ENCODE results near the gene HNRNPA2B1.
"Not testable (repeated sequence)": the region's sequence is repeated elsewhere in the genome, so short reads cannot be mapped to it uniquely, and the experiment has no call there.

Gene HNRNPA2B1

DNA sequence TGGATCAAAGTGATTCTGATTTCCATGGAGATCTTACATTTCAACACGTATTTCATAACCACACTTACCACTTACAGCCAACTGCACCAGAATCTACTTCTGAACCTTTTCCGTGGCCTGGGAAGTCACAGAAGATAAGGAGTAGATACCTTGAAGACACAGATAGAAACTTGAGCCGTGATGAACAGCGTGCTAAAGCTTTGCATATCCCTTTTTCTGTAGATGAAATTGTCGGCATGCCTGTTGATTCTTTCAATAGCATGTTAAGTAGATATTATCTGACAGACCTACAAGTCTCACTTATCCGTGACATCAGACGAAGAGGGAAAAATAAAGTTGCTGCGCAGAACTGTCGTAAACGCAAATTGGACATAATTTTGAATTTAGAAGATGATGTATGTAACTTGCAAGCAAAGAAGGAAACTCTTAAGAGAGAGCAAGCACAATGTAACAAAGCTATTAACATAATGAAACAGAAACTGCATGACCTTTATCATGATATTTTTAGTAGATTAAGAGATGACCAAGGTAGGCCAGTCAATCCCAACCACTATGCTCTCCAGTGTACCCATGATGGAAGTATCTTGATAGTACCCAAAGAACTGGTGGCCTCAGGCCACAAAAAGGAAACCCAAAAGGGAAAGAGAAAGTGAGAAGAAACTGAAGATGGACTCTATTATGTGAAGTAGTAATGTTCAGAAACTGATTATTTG, 15.3 kb downstream of the HNRNPA2B1 start:
- no peak for DNase-seq (ENCODE audit: low spot score)

GRCh38 chr7:26184281-26185101, 16.1 kb downstream of the HNRNPA2B1 start:
- not testable (repeated sequence) for DNase-seq (ENCODE audit: low spot score)

- DNase-seq (ENCODE audit: low spot score), result no peak
These were observed 16.8 kb downstream of the HNRNPA2B1 start for GRCh38 chr7:26183545-26184280.

DNA sequence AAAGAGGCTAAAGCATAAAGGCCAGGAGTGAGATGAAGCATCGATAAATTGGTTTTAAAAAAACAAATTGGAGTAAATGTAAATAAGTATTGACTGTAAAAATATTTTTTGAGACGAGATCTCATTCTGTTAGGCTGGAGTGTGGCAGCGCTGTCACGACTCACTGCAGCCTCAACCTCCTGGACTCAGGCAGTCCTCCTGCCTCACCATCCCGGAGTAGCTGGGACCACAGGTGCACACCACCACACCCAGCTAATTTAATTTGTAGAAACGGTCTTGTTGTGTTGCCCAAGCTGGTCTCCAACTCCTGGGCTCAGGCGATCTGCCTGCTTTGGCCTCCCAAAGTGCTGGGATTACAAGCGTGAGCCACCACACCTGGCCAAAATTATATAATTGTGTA, 17.8 kb downstream of the HNRNPA2B1 start:
- DNase-seq (ENCODE audit: low spot score), result no peak

- no peak for DNase-seq (ENCODE audit: low spot score)
These were observed 18.3 kb downstream of the HNRNPA2B1 start for GRCh38 chr7:26182283-26182682.

DNA sequence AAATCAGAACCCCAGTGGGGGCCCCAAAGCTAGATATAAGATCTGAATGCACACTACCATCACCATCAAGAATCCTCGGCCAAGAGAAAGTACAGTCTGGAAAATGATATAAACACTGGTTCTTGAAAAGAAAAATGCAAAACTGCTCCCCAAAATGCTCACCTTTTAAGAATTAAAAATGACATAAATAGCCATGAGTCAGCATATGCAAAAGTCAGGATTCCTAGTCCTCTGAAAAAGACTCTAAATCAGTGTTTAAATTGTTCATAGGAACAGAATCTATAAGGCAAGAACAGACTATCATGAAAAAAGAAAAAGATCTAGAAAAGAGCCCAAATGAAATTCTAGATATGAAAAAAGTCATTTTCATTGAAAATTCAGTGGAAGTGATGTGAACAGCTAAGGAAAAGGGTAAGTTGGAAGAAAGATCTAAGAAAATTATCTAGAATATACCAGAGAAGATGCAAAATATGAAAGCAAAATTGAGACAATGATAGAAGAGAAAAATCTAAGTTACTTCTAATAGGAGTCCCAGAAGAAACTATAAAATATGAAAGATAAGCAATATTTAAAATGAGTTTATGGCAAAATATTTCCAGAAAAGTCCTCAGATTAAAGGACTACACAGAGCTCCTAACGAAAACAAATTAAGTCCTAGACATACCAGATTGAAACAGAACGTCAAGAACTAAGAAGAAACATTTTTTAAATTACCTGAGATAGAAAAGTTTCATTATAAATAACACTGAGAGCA, 18.9 kb downstream of the HNRNPA2B1 start:
- DNase-seq (ENCODE audit: low spot score), result no peak

- DNase-seq (ENCODE audit: low spot score), result no peak
These were observed 19.8 kb downstream of the HNRNPA2B1 start for GRCh38 chr7:26180792-26181198.

GRCh38 chr7:26179826-26180497, 20.6 kb downstream of the HNRNPA2B1 start:
- DNase-seq (ENCODE audit: low spot score), result no peak

- no peak for DNase-seq (ENCODE audit: low spot score)
These were observed 21.1 kb downstream of the HNRNPA2B1 start for GRCh38 chr7:26179422-26179821.

DNA sequence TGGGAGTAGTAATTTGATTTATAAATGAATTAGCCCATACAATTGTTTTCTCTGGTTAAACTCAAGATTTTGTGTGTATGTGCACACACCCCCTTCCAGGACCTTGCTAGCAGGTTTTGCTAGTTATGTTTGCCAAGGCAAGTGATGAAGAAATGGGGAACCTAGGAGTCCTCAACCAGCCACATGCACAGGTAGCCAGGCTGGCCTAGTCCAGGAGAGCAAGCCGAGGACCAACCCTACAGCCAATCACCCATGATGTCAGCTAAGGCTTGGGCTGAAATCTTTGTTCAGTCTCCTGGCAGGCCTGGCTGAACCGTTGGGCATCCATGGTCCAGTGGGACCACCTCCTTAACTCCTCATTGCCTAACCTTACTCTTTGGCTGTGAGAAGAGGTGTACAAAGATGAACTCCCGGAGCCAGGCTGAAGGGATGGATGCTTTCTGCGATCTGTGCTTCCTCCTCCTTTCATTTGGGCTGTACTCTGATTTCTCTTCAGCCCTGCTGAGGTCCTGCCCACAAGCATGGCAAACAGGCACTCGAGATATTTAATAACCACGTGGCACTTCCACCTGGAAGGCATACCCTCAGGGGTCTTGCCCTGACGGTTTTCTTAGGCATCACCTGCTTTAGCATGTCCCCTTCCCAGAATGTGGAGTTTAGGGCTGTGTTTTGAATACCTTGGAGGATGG, 22.1 kb downstream of the HNRNPA2B1 start:
- DNase-seq (ENCODE audit: low spot score), result no peak

GRCh38 chr7:26177269-26177668, 23.3 kb downstream of the HNRNPA2B1 start:
- DNase-seq (ENCODE audit: low spot score), result not testable (repeated sequence)

DNA sequence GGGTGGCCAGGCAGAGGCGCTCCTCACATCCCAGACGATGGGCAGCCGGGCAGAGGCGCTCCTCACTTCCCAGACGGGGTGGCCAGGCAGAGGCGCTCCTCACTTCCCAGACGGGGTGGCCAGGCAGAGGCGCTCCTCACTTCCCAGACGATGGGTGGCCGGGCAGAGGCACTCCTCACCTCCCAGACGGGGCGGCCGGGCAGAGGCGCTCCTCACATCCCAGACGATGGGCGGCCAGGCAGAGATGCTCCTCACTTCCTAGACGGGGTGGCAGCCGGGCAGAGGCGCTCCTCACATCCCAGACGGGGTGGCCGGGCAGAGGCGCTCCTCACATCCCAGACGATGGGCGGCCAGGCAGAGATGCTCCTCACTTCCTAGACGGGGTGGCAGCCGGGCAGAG, 23.9 kb downstream of the HNRNPA2B1 start:
- not testable (repeated sequence) for DNase-seq (ENCODE audit: low spot score)

GRCh38 chr7:26175903-26176302, 24.6 kb downstream of the HNRNPA2B1 start:
- not testable (repeated sequence) for DNase-seq (ENCODE audit: low spot score)

DNA sequence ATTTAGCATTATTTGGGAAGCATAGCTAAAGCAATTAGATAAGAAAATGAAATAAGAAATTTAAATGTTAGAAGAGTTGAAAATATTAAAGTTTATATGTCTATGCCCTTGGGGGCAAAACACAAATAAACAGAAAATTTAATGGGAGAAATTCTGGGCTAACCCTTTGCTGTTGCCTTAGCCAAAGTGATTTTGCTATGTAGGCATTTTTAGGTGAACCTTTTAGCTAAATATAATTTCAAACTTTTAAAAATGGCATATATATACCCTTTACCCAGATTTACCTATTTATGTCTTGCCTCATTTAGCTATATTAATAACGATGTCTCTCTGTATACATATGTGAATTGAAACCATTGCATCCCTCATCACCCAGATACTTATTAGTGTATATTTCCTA, 28.5 kb downstream of the HNRNPA2B1 start:
- no peak for DNase-seq (ENCODE audit: low spot score)

DNA sequence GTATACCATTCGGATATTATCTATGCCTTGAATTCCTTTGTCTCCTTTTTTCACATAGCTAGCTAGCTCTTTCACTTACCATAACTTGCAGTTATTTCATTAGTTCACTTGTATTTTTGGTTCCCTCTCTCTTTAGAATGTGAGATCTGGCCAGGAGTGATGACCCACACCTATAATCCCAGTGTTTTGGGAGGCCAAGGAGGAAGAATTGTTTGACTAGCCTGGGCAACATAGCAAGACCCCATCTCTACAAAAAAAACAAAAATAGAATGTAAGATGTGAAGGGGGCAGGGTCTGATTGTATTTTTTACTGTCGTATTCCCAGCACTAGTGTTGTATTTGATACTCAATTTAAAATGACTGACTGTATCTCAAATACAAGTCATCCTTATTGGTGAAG, 28.9 kb downstream of the HNRNPA2B1 start:
- no peak for DNase-seq (ENCODE audit: low spot score)

DNA sequence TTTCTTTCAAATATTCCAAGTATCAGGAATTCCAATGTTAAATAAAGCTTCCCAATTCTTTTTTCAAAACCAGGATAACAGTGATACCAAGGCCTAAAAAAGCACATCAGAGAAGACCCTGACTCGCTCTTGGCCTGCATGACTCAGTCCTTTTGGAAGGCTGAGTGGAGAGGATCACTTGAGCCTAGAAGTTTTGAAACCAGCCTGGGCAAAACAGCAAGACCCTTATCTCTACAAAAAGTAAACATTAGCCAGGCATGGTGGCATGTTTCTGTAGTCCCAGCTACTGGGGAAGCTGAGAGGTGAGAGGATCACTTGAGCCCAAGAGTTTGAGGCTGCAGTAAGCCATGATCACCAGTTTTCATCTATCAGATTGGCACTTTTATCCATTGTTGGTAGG, 29.9 kb downstream of the HNRNPA2B1 start:
- DNase-seq (ENCODE audit: low spot score), result no peak

DNA sequence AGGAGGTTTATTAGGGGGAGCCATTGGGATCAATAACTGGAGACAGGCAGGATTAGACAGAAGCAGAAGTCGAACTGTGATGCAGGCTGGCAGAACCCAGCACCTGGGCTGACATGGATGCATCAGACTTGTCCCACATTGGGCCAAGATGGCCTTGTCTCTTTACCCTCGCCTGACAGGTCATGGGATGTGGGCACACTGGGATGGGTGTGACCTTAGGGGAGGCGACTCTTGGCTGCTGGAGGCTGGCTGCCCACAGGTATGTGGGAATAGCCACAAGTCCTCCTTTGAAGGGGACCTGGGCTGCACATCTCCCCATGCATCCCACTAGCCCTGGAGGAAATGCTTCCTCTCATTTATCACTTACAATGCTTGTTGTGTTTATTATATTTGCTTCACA, 31.3 kb downstream of the HNRNPA2B1 start:
- no peak for DNase-seq (ENCODE audit: low spot score)

DNA sequence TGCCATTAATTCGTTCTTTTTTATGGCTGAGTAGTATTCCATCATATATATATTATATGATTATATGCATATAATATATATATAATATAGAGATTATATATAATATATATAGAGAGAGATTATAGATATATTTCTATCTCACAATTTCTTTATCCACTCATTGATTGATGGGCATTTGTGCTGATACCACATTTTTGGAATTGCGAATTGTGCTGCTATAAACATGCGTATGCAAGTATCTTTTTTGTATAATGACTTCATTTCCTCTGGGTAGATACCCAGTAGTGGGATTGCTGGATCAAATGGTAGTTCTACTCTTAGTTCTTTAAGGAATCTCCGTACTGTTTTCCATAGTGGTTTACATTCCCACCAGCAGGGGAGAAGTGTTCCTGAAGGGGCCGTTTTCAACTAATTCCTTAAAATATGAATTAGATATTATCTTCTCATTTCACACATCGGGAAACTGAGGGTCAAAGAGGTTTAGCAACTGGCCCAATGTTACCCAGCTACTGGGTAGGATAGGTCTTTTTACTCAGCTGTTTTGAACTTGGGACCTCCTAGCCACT, 32.0 kb downstream of the HNRNPA2B1 start:
- no peak for DNase-seq (ENCODE audit: low spot score)

GRCh38 chr7:26167303-26167934, 33.1 kb downstream of the HNRNPA2B1 start:
- no peak for DNase-seq (ENCODE audit: low spot score)

- no peak for DNase-seq (ENCODE audit: low spot score)
These were observed 33.8 kb downstream of the HNRNPA2B1 start for GRCh38 chr7:26166684-26167266.

Measured in germinal center (tissue), 1 donor.